Astrocyte (in vitro differentiated cells and primary cell): ENCODE results near the gene PCCA.

ENCODE experiments used
- CTCF ChIP-seq: IDR thresholded peaks from 2 replicates; pipeline ENCODE4 v1.5.1; 2011; ENCODE audit warnings: low read depth, mild to moderate bottlenecking, inconsistent platforms, low read length, moderate library complexity; ENCODE audit not compliant: insufficient read depth
- EZH2 ChIP-seq: IDR thresholded peaks from 2 replicates; pipeline ENCODE4 v1.6.1; 2012; ENCODE audit warnings: mild to moderate bottlenecking, low read length, inconsistent platforms; ENCODE audit not compliant: insufficient read depth

GRCh38 chr13:100506154-100506553, 417.3 kb downstream of the PCCA start:
- TF ChIP-seq EZH2 (no peak), CTCF (no peak)
